A549 (cell line): Measurements from ENCODE around the gene IDI1. TPM values are rescaled to one million over a fixed set of nuclear protein-coding genes. Genes with fewer than 3 reads are reported as not detected.

ENCODE experiments used
- ATAC-seq, 2 experiments: fragments of 200-7000 bp in 1 of 2; fragments of >200 bp in 1 of 2; cut with Nextera tagmentation in 1 of 2; cut with Tn5 transposase in 1 of 2; 3 replicates each; pipeline versions ENCODE4 v1.8.0 to v1.9.1; 2018 to 2020; ENCODE audit warnings: mild to moderate bottlenecking in 1 of 2, moderate library complexity in 1 of 2
- CTCF ChIA-PET: fragments of 300-600 bp; sonication (Branson Sonifier 250); formaldehyde crosslinking; extraction: SDS; loops from one replicate; lab custom pipeline; 2021; ENCODE audit warnings: antibody characterized with exemption, inconsistent platforms; lab: Yijun Ruan, JAX
- POLR2A ChIA-PET: fragments of 350-600 bp; formaldehyde crosslinking; extraction: SDS; loops from one replicate; lab custom pipeline; 2021; ENCODE audit warnings: antibody characterized with exemption, inconsistent platforms; lab: Yijun Ruan, JAX
- DNase-seq, 2 experiments: peaks; one replicate each; pipeline versions ENCODE4 v3.0.0 to v3.0.0-alpha.2; 2011 to 2016; ENCODE audit warnings: low read depth in 1 of 2, low spot score in 1 of 2
- FAIRE-seq: peaks from 2 replicates; lab custom pipeline; 2011; peaks lifted over from hg19 to GRCh38; lab: Jason Lieb, UNC
- H3K27ac ChIP-seq, 2 experiments: fragments of >200 bp; sonication (Bioruptor Twin); formaldehyde crosslinking; 3 replicates each; pipeline ENCODE4 v1.5.1; 2016 to 2017
- H3K4me1 ChIP-seq: fragments of >200 bp; sonication (Bioruptor Twin); formaldehyde crosslinking; 3 replicates; pipeline ENCODE4 v1.6.1; 2016
- H3K4me2 ChIP-seq: fragments of >200 bp; sonication (Bioruptor Twin); formaldehyde crosslinking; 3 replicates; pipeline ENCODE4 v1.6.1; 2016
- H3K4me3 ChIP-seq: fragments of >200 bp; sonication (Bioruptor Twin); formaldehyde crosslinking; 3 replicates; pipeline ENCODE4 v1.5.1; 2016
- H3K9me3 ChIP-seq: fragments of >200 bp; sonication (Bioruptor Twin); formaldehyde crosslinking; 3 replicates; pipeline ENCODE4 v1.6.1; 2016
- ATOH8 ChIP-seq: fragments of 250-450 bp; sonication (Bioruptor Pico); IDR thresholded peaks from 2 replicates; pipeline ENCODE4 v1.5.0; 2020; ENCODE audit warnings: low read depth, mild to moderate bottlenecking, moderate library complexity
- BHLHE40 ChIP-seq: IDR thresholded peaks from 2 replicates; pipeline ENCODE4 v1.6.1; 2012; ENCODE audit warnings: low read depth, low read length, inconsistent platforms
- CHD4 ChIP-seq: fragments of 200-600 bp; sonication (generic); IDR thresholded peaks from 2 replicates; pipeline ENCODE4 v1.6.1; 2016; ENCODE audit warnings: antibody characterized with exemption, mild to moderate bottlenecking, borderline replicate concordance
- EHMT2 ChIP-seq: fragments of 200-600 bp; sonication (generic); IDR thresholded peaks from 2 replicates; pipeline ENCODE4 v1.6.1; 2016; ENCODE audit warnings: antibody characterized with exemption, low read depth, mild to moderate bottlenecking, moderate library complexity
- FOXS1 ChIP-seq: fragments of 250-450 bp; sonication (Bioruptor Pico); IDR thresholded peaks from 2 replicates; pipeline ENCODE4 v1.5.0; 2020; ENCODE audit warnings: mild to moderate bottlenecking, moderate library complexity
- GATA3 ChIP-seq: IDR thresholded peaks from 2 replicates; pipeline ENCODE4 v1.6.1; 2012; ENCODE audit warnings: borderline replicate concordance
- HDAC2 ChIP-seq: fragments of 200-600 bp; sonication (generic); IDR thresholded peaks from 2 replicates; pipeline ENCODE4 v1.6.1; 2016
- HOXB13 ChIP-seq: fragments of 250-450 bp; sonication (Bioruptor Pico); IDR thresholded peaks from 2 replicates; pipeline ENCODE4 v1.5.0; 2020; ENCODE audit warnings: low read depth, mild to moderate bottlenecking, moderate library complexity
- KDM1A ChIP-seq: fragments of 200-600 bp; sonication (generic); IDR thresholded peaks from 2 replicates; pipeline ENCODE4 v1.6.1; 2016; ENCODE audit warnings: low read depth, mild to moderate bottlenecking
- KDM5A ChIP-seq: fragments of 200-600 bp; sonication (generic); IDR thresholded peaks from 2 replicates; pipeline ENCODE4 v1.6.1; 2016; ENCODE audit warnings: antibody characterized with exemption, mild to moderate bottlenecking
- MAZ ChIP-seq: fragments of 150-350 bp; IDR thresholded peaks from 2 replicates; pipeline ENCODE4 v1.6.1; 2014; ENCODE audit warnings: antibody characterized with exemption, low read depth, low read length, borderline replicate concordance
- MYC ChIP-seq: IDR thresholded peaks from 2 replicates; pipeline ENCODE4 v1.6.1; 2012; ENCODE audit warnings: mild to moderate bottlenecking, inconsistent platforms, low read length, improper control_type of control experiment, borderline replicate concordance
- NFE2L2 ChIP-seq: fragments of 150-350 bp; conservative IDR thresholded peaks from 2 replicates; pipeline ENCODE4 v1.6.1; 2014; ENCODE audit warnings: low read length
- NPAS2 ChIP-seq: fragments of 250-450 bp; sonication (Bioruptor Pico); IDR thresholded peaks from 2 replicates; pipeline ENCODE4 v1.8.0; 2022; ENCODE audit warnings: mild to moderate bottlenecking, moderate library complexity, borderline replicate concordance
- NR3C1 ChIP-seq: fragments of >200 bp; sonication (Bioruptor Twin); formaldehyde crosslinking; IDR thresholded peaks from 3 replicates; pipeline ENCODE4 v1.6.1; 2017
- PBX3 ChIP-seq: IDR thresholded peaks from 2 replicates; pipeline ENCODE4 v1.6.1; 2012
- RAD21 ChIP-seq, 2 experiments: fragments of >200 bp in 1 of 2; sonication (Bioruptor Twin) in 1 of 2; formaldehyde crosslinking in 1 of 2; IDR thresholded peaks in 1 of 2; conservative IDR thresholded peaks in 1 of 2; 2 replicates in 1 of 2; 3 replicates in 1 of 2; pipeline ENCODE4 v1.6.1; 2012 to 2018; ENCODE audit warnings: inconsistent platforms in 1 of 2
- RARB ChIP-seq: fragments of 250-450 bp; sonication (Bioruptor Pico); IDR thresholded peaks from 2 replicates; pipeline ENCODE4 v1.8.0; 2021; ENCODE audit warnings: mild to moderate bottlenecking, moderate library complexity
- RCOR1 ChIP-seq: fragments of 150-350 bp; IDR thresholded peaks from 2 replicates; pipeline ENCODE4 v1.6.1; 2014; ENCODE audit warnings: antibody characterized with exemption, low read length, low read depth
- RFX5 ChIP-seq: fragments of 450-650 bp; IDR thresholded peaks from 2 replicates; pipeline ENCODE4 v1.7.1; 2014; ENCODE audit warnings: antibody characterized with exemption, mild to moderate bottlenecking, moderate library complexity
- WGBS: methylation state at CpG from one replicate; pipeline ENCODE4 v1.1.6; 2017; ENCODE audit errors: missing lambda C conversion rate; 5-methylcytosine and 5-hydroxymethylcytosine counted together
- polyA plus RNA-seq, 4 experiments: library from polyadenylated mRNA; depleted of rRNA in 3 of 4; stranded (reverse); fragments of >200 nt; fragmentation: RNase III in 1 of 4; extraction: RNeasy Plus Mini Kit Qiagen cat#74134 plus additional on column Dnase treatment in 1 of 4; gene quantifications; 2 replicates in 3 of 4; 3 replicates in 1 of 4; pipeline ENCODE4 v1.2.3, GENCODE V29; 2011 to 2017
- TF ChIP-seq, protein P1 (sequence below): fragments of >200 bp; sonication (Bioruptor Twin); formaldehyde crosslinking; IDR thresholded peaks from 3 replicates; pipeline ENCODE4 v1.5.1; 2016

The IDI1 gene
- polyA plus RNA-seq, 2 of the 4 experiments (the other 2 are of a cell fraction), result 55.8 to 65.0 TPM

GRCh38 chr10:1064964-1065247, 16.0 kb upstream of the IDI1 start (continued):
- no peak for TF ChIP-seq GATA3
- TF ChIP-seq RARB (CRISPR knock-in tag), result no peak
- no peak for TF ChIP-seq NPAS2 (CRISPR knock-in tag)
- no peak for TF ChIP-seq HDAC2
- no peak for TF ChIP-seq NFE2L2
- no peak for TF ChIP-seq MYC
- TF ChIP-seq RCOR1, result no peak

GRCh38 chr10:1063232-1063865, 14.4 kb upstream of the IDI1 start:
- ChIA-PET POLR2A (no interaction called here), CTCF (no interaction called here)
- no peak for FAIRE-seq
- no peak for ATAC-seq
- Histone ChIP-seq H3K4me2 (no peak overlapping the region), H3K4me3 (no peak overlapping the region), H3K4me1 (no peaks in the 10 kb centered on the region), H3K9me3 (no peaks in the 10 kb centered on the region)
- 93% methylated on average over 7 of the region's 7 CpGs for WGBS
- DNase-seq, result no peak
- TF ChIP-seq MAZ (no peak), FOXS1 (CRISPR knock-in tag) (no peak), NR3C1 (no peak), ATOH8 (CRISPR knock-in tag) (no peak), CHD4 (no peak), BHLHE40 (no peak), HOXB13 (no peak), RFX5 (no peak), PBX3 (no peak), KDM5A (no peak), RCOR1 (no peak), EHMT2 (no peak), NFE2L2 (no peak), RAD21 (conservative IDR thresholded peaks at IDR 0.05 in 1 of 2, IDR thresholded peaks at IDR 0.05 in 1 of 2) (no peak), KDM1A (no peak), RARB (CRISPR knock-in tag) (no peak)
- TF ChIP-seq, protein P1, sequence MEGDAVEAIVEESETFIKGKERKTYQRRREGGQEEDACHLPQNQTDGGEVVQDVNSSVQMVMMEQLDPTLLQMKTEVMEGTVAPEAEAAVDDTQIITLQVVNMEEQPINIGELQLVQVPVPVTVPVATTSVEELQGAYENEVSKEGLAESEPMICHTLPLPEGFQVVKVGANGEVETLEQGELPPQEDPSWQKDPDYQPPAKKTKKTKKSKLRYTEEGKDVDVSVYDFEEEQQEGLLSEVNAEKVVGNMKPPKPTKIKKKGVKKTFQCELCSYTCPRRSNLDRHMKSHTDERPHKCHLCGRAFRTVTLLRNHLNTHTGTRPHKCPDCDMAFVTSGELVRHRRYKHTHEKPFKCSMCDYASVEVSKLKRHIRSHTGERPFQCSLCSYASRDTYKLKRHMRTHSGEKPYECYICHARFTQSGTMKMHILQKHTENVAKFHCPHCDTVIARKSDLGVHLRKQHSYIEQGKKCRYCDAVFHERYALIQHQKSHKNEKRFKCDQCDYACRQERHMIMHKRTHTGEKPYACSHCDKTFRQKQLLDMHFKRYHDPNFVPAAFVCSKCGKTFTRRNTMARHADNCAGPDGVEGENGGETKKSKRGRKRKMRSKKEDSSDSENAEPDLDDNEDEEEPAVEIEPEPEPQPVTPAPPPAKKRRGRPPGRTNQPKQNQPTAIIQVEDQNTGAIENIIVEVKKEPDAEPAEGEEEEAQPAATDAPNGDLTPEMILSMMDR, result no peak
- TF ChIP-seq, all 56 proteins: peak for 0
- no peak overlapping the region for H3K27ac ChIP-seq
